ENCODE measurements around the gene RAB11FIP4.

GRCh38 chr17:31496601-31497000 is 105.1 kb downstream of the RAB11FIP4 start:
- TF ChIP-seq GTF2F1 (IDR thresholded peaks at IDR 0.05; ENCODE audit: low read length) (no peak), CREM (IDR thresholded peaks at IDR 0.05) (no peak), CREM (CRISPR knock-in tag; IDR thresholded peaks at IDR 0.05) (no peak), ZBTB33 (CRISPR knock-in tag; IDR thresholded peaks at IDR 0.05) (no peak), PHF8 (CRISPR knock-in tag; IDR thresholded peaks at IDR 0.05) (no peak), ZNF337 (CRISPR knock-in tag; IDR thresholded peaks at IDR 0.05; ENCODE audit: borderline replicate concordance, low read depth) (no peak), NBN (conservative IDR thresholded peaks at IDR 0.05) (no peak), FOXM1 (CRISPR knock-in tag; IDR thresholded peaks at IDR 0.05) (no peak), IRX3 (CRISPR knock-in tag; IDR thresholded peaks at IDR 0.05; ENCODE audit: borderline replicate concordance, low read depth) (no peak), ZNF121 (CRISPR knock-in tag; IDR thresholded peaks at IDR 0.05) (no peak), ZNF772 (CRISPR knock-in tag; IDR thresholded peaks at IDR 0.05) (no peak), JUN (CRISPR knock-in tag; IDR thresholded peaks at IDR 0.05) (no peak), TP53 (CRISPR knock-in tag; conservative IDR thresholded peaks at IDR 0.05) (no peak), HCFC1 (IDR thresholded peaks at IDR 0.05; ENCODE audit: low read depth, low read length) (no peak)
- TF ChIP-seq, protein P1, sequence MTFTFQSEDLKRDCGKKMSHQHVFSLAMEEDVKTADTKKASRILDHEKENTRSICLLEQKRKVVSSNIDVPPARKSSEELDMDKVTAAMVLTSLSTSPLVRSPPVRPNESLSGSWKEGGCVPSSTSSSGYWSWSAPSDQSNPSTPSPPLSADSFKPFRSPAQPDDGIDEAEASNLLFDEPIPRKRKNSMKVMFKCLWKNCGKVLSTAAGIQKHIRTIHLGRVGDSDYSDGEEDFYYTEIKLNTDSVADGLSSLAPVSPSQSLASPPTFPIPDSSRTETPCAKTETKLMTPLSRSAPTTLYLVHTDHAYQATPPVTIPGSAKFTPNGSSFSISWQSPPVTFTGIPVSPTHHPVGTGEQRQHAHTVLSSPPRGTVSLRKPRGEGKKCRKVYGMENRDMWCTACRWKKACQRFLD (CRISPR knock-in tag; IDR thresholded peaks at IDR 0.05; ENCODE audit: borderline replicate concordance) = no peak

All from HepG2 (cell line).